ENCODE measurements around the gene PKHD1. TPM values are rescaled to one million over a fixed set of nuclear protein-coding genes. Genes with fewer than 3 reads are reported as not detected.

PKHD1 gene
- total and polyA plus RNA-seq, 11 donors, result 0.02 to 0.04 TPM; not detected in 9

GRCh38 chr6:52012582-52012981 is 74.8 kb downstream of the PKHD1 start:
- 84 to 88% (median 87%) methylated on average over 4 of the region's 4 CpGs for WGBS, 4 donors
- H3K36me3 ChIP-seq, result no peaks in the 10 kb centered on the region
- peaks cover 0 to 9% (median 0%) of the 10 kb centered on the region in 9 donors for H3K27me3 ChIP-seq
- no peak for DNase-seq
- H3K4me1 ChIP-seq, result no peaks in the 10 kb centered on the region
- TF ChIP-seq POLR2A (IDR thresholded peaks at IDR 0.05) (no peak), CTCF (IDR thresholded peaks at IDR 0.05) (no peak)
- H3K4me3 ChIP-seq, result no peak overlapping the region
- intact Hi-C loops (cut with DNase I), result loop anchor here in 1 of 10 donors (10.0 kb wide), 1 partner anchor 158 kb away; no protein-coding TSS in a partner anchor
- ATAC-seq, result no peak
- no peaks in the 10 kb centered on the region for H3K9me3 ChIP-seq
- peak overlapping the region in 1 of 12 donors; percentile 45 for H3K27ac ChIP-seq

GRCh38 chr6:52010806-52011205 is 76.6 kb downstream of the PKHD1 start:
- Histone ChIP-seq H3K4me1 (no peaks in the 10 kb centered on the region), H3K9me3 (no peaks in the 10 kb centered on the region), H3K4me3 (no peak overlapping the region), H3K36me3 (no peaks in the 10 kb centered on the region), H3K27me3 (peaks cover 0 to 9% (median 0%) of the 10 kb centered on the region in 9 donors), H3K27ac (no peak overlapping the region)
- 80 to 84% (median 82%) methylated on average over 1 of the region's 1 CpG for WGBS, 4 donors
- DNase-seq (no peak), ATAC-seq (no peak)
- intact Hi-C loops (cut with DNase I), result loop anchor here in 1 of 10 donors (10.0 kb wide), 1 partner anchor 156 kb away; no protein-coding TSS in a partner anchor
- TF ChIP-seq POLR2A (IDR thresholded peaks at IDR 0.05), result no peak
- no peak for TF ChIP-seq CTCF (IDR thresholded peaks at IDR 0.05)

GRCh38 chr6:52010145-52010544 is 77.3 kb downstream of the PKHD1 start:
- DNase-seq (no peak), ATAC-seq (no peak)
- no peak for TF ChIP-seq CTCF (IDR thresholded peaks at IDR 0.05)
- TF ChIP-seq POLR2A (IDR thresholded peaks at IDR 0.05), result no peak
- H3K4me1 ChIP-seq, result no peaks in the 10 kb centered on the region
- no peaks in the 10 kb centered on the region for H3K36me3 ChIP-seq
- no peak overlapping the region for H3K4me3 ChIP-seq
- H3K9me3 ChIP-seq, result no peaks in the 10 kb centered on the region
- intact Hi-C loops (cut with DNase I), result loop anchor here in 1 of 10 donors (10.0 kb wide), 1 partner anchor 155 kb away; no protein-coding TSS in a partner anchor
- H3K27me3 ChIP-seq, result peaks cover 0 to 9% (median 0%) of the 10 kb centered on the region in 9 donors
- no peak overlapping the region for H3K27ac ChIP-seq
- WGBS, 4 donors, result 77 to 82% (median 78%) methylated on average over 6 of the region's 6 CpGs

GRCh38 chr6:52009466-52010140 is 77.8 kb downstream of the PKHD1 start:
- no peak overlapping the region for H3K4me3 ChIP-seq
- peaks cover 0 to 9% (median 0%) of the 10 kb centered on the region in 9 donors for H3K27me3 ChIP-seq
- no peak overlapping the region for H3K27ac ChIP-seq
- DNase-seq, result no peak
- intact Hi-C loops (cut with DNase I), result loop anchor here in 1 of 10 donors (10.0 kb wide), 1 partner anchor 155 kb away; no protein-coding TSS in a partner anchor
- no peaks in the 10 kb centered on the region for H3K4me1 ChIP-seq
- TF ChIP-seq CTCF (IDR thresholded peaks at IDR 0.05) (no peak), POLR2A (IDR thresholded peaks at IDR 0.05) (no peak)
- H3K9me3 ChIP-seq, result no peaks in the 10 kb centered on the region
- 58 to 67% (median 60%) methylated on average over 11 of the region's 11 CpGs for WGBS, 4 donors
- no peak for ATAC-seq
- no peaks in the 10 kb centered on the region for H3K36me3 ChIP-seq

All from heart left ventricle (tissue), 16 donors.